Large intestine (tissue), 12 donors: ENCODE results near the gene NFIX. TPM values are rescaled to one million over a fixed set of nuclear protein-coding genes. Genes with fewer than 3 reads are reported as not detected.
A peak's percentile ranks its signal among the peaks of the same experiment; 100 is the strongest.

Experiments
- DNase-seq, 2 donors: peaks; one replicate each; pipeline versions ENCODE4 v3.0.0 to v3.0.0-alpha.2; 2013
- H3K27ac ChIP-seq: one replicate; pipeline ENCODE4 v1.5.1; 2013; ENCODE audit warnings: low read length
- H3K27me3 ChIP-seq: 2 replicates; pipeline ENCODE4 v1.6.1; 2013; ENCODE audit warnings: low read length; ENCODE audit not compliant: control insufficient read depth, insufficient read depth
- H3K36me3 ChIP-seq: 2 replicates; pipeline ENCODE4 v1.6.1; 2013; ENCODE audit warnings: low read length; ENCODE audit not compliant: control insufficient read depth, insufficient read depth
- H3K4me1 ChIP-seq: one replicate; pipeline ENCODE4 v1.6.1; 2013; ENCODE audit warnings: low read length; ENCODE audit not compliant: control insufficient read depth, insufficient read depth
- H3K4me3 ChIP-seq: one replicate; pipeline ENCODE4 v1.5.1; 2013; ENCODE audit warnings: low read length
- H3K9me3 ChIP-seq: one replicate; pipeline ENCODE4 v1.6.1; 2013; ENCODE audit warnings: mild to moderate bottlenecking, low read depth, low read length, moderate library complexity; ENCODE audit not compliant: control insufficient read depth
- WGBS: methylation state at CpG from one replicate; pipeline ENCODE4 v1.1.5; 2013; ENCODE audit warnings: low lambda C conversion rate; ENCODE audit not compliant: insufficient coverage; 5-methylcytosine and 5-hydroxymethylcytosine counted together
- long read RNA-seq, 11 donors: transcript quantifications; one replicate each; lab custom pipeline, GENCODE V29; 2026
- polyA plus RNA-seq: library from polyadenylated mRNA; unstranded; fragments of 120-200 nt; gene quantifications from one replicate; pipeline ENCODE4 v1.2.1, GENCODE V29; 2013

NFIX gene
- polyA plus RNA-seq: 20.2 TPM
- long read RNA-seq, donor 1: 0 reads
- long read RNA-seq, donor 2, partial matches to known transcripts: 22 of 36 reads
- long read RNA-seq, donor 2, other reads (novel, unspliced or antisense): 10 of 36 reads
- long read RNA-seq, donor 3: 0 reads
- long read RNA-seq, donor 4: 0 reads
- long read RNA-seq, donor 5, partial matches to known transcripts: 0 of 2 reads
- long read RNA-seq, donor 5, other reads (novel, unspliced or antisense): 0 of 2 reads
- long read RNA-seq, donor 6, partial matches to known transcripts: 14 of 16 reads
- long read RNA-seq, donor 6, other reads (novel, unspliced or antisense): 0 of 16 reads
- long read RNA-seq, donor 7, partial matches to known transcripts: 0 of 9 reads
- long read RNA-seq, donor 7, other reads (novel, unspliced or antisense): 0 of 9 reads
- long read RNA-seq, donor 8, partial matches to known transcripts: 0 of 1 reads
- long read RNA-seq, donor 8, other reads (novel, unspliced or antisense): 0 of 1 reads
- long read RNA-seq, donor 9, partial matches to known transcripts: 0 of 1 reads
- long read RNA-seq, donor 9, other reads (novel, unspliced or antisense): 0 of 1 reads
- long read RNA-seq, donor 10, partial matches to known transcripts: 20 of 27 reads
- long read RNA-seq, donor 10, other reads (novel, unspliced or antisense): 6 of 27 reads
- long read RNA-seq, donor 11, partial matches to known transcripts: 0 of 3 reads
- long read RNA-seq, donor 11, other reads (novel, unspliced or antisense): 0 of 3 reads

- H3K27ac ChIP-seq: no peak within 1 kb of the TSS
- H3K4me3 ChIP-seq: peak within 1 kb of the TSS; percentile 54
- H3K4me1 ChIP-seq: peaks cover 4% of the 10 kb centered on the region
- peaks cover 9% of the 10 kb centered on the region for H3K9me3 ChIP-seq
- DNase-seq: peak in 1 of 2 donors; percentile 56
- no peaks in the 10 kb centered on the region for H3K36me3 ChIP-seq
- no CpG with 5 or more reads among the region's 84 CpGs for WGBS
- peaks cover 72% of the 10 kb centered on the region for H3K27me3 ChIP-seq
Observed at GRCh38 chr19:12994701-12995595, at the start of gene NFIX. Gene NFIX (plus strand): TSS chr19:12995475. CDS start chr19:12995838, 363 bp downstream.

- H3K27me3 ChIP-seq: no peaks in the 10 kb centered on the region
- peaks cover 79% of the 10 kb centered on the region for H3K36me3 ChIP-seq
- H3K27ac ChIP-seq: peak within 1 kb of the TSS; percentile 92
- peaks cover 25% of the 10 kb centered on the region for H3K4me1 ChIP-seq
- H3K9me3 ChIP-seq: peaks cover 9% of the 10 kb centered on the region
- H3K4me3 ChIP-seq: peak within 1 kb of the TSS; percentile 67
- no CpG with 5 or more reads among the region's 62 CpGs for WGBS
- peak; percentile 98 to 99 for DNase-seq
Observed at GRCh38 chr19:12945479-12946091, 49.7 kb upstream of the NFIX start, which contains the start of gene RAD23A. Gene RAD23A (plus strand): TSS chr19:12945862. CDS start chr19:12945949, 87 bp downstream.

GRCh38 chr19:12946092-12946721 is 49.1 kb upstream of the NFIX start:
- peaks cover 79% of the 10 kb centered on the region for H3K36me3 ChIP-seq
- no CpG with 5 or more reads among the region's 40 CpGs for WGBS

GRCh38 chr19:12946731-12947496 is 48.4 kb upstream of the NFIX start:
- Histone ChIP-seq H3K9me3 (peaks cover 9% of the 10 kb centered on the region), H3K36me3 (peaks cover 77% of the 10 kb centered on the region), H3K4me3 (peak overlapping the region; percentile 67), H3K27me3 (no peaks in the 10 kb centered on the region), H3K4me1 (peaks cover 20% of the 10 kb centered on the region), H3K27ac (peak overlapping the region; percentile 92)
- WGBS: 27% methylated on average over 6 of the region's 14 CpGs
- no peak for DNase-seq

More at GRCh38 chr19:12946092-12946721, 49.1 kb upstream of the NFIX start:
- Histone ChIP-seq H3K4me3 (peak overlapping the region; percentile 67), H3K27me3 (no peaks in the 10 kb centered on the region), H3K27ac (peak overlapping the region; percentile 92), H3K4me1 (peaks cover 20% of the 10 kb centered on the region), H3K9me3 (peaks cover 9% of the 10 kb centered on the region)
- peak; percentile 64 to 79 for DNase-seq

- Histone ChIP-seq H3K4me1 (peaks cover 20% of the 10 kb centered on the region), H3K27me3 (no peaks in the 10 kb centered on the region), H3K27ac (no peak overlapping the region), H3K36me3 (peaks cover 77% of the 10 kb centered on the region), H3K9me3 (peaks cover 9% of the 10 kb centered on the region), H3K4me3 (no peak overlapping the region)
- WGBS: 100% methylated on average over 1 of the region's 28 CpGs
- no peak for DNase-seq
Observed at GRCh38 chr19:12947702-12948611, 47.3 kb upstream of the NFIX start.

- Histone ChIP-seq H3K27me3 (no peaks in the 10 kb centered on the region), H3K36me3 (peaks cover 78% of the 10 kb centered on the region), H3K27ac (no peak overlapping the region), H3K9me3 (peaks cover 4% of the 10 kb centered on the region), H3K4me3 (no peak overlapping the region), H3K4me1 (peaks cover 19% of the 10 kb centered on the region)
- WGBS: no CpG with 5 or more reads among the region's 30 CpGs
- no peak for DNase-seq
Observed at GRCh38 chr19:12948612-12949362, 46.5 kb upstream of the NFIX start.

GRCh38 chr19:12949363-12950283 is 45.7 kb upstream of the NFIX start:
- no peak for DNase-seq
- Histone ChIP-seq H3K9me3 (no peaks in the 10 kb centered on the region), H3K27me3 (no peaks in the 10 kb centered on the region), H3K4me3 (no peak overlapping the region), H3K36me3 (peaks cover 78% of the 10 kb centered on the region), H3K27ac (no peak overlapping the region), H3K4me1 (peaks cover 19% of the 10 kb centered on the region)
- WGBS: no CpG with 5 or more reads among the region's 16 CpGs
